Left ventricle myocardium superior (tissue), 1 donor: ENCODE results near the gene PAPOLB. TPM values are rescaled to one million over a fixed set of nuclear protein-coding genes. Genes with fewer than 3 reads are reported as not detected.

Source experiments
- ATAC-seq: fragments of 200-7000 bp; cut with Tn5 transposase; one replicate; pipeline ENCODE4 v1.9.1; 2020; ENCODE audit warnings: mild to moderate bottlenecking, moderate library complexity
- DNase-seq: peaks from one replicate; pipeline ENCODE4 v3.0.0-alpha.2; 2020
- intact Hi-C: fragments of 100-400 bp; cut with micrococcal nuclease; formaldehyde crosslinking; loops from one replicate; pipeline ENCODE4 v1.11.0; 2022
- total RNA-seq: library from RNA; stranded (reverse); fragmentation: NEBNext Ultra II Directional; extraction: Animal tissue kit (Norgen Biotek cat#: 25700); gene quantifications from one replicate; pipeline ENCODE4 v1.2.1, GENCODE V29; 2021
- donor health status: DM: no; HTN: yes; CAD: no; lungs with severe emphysema.

The PAPOLB gene
- total RNA-seq, 1 donor from 2014 or later = 0.05 TPM

- ATAC-seq (no peak), DNase-seq (no peak)
- intact Hi-C loops = no loop called here
Measured at GRCh38 chr7:4879396-4880081, 17.7 kb upstream of the PAPOLB start.

- no peak for ATAC-seq
- intact Hi-C loops = no loop called here
Measured at GRCh38 chr7:4878336-4879335, 16.8 kb upstream of the PAPOLB start.

GRCh38 chr7:4876586-4876985 is 14.8 kb upstream of the PAPOLB start:
- DNase-seq (no peak), ATAC-seq (no peak)
- intact Hi-C loops = no loop called here

More at GRCh38 chr7:4878336-4879335, 16.8 kb upstream of the PAPOLB start:
- no peak for DNase-seq

GRCh38 chr7:4875391-4875790 is 13.6 kb upstream of the PAPOLB start:
- intact Hi-C loops = no loop called here

GRCh38 chr7:4873071-4873944 is 11.5 kb upstream of the PAPOLB start:
- DNase-seq (no peak), ATAC-seq (no peak)
- intact Hi-C loops = no loop called here

More at GRCh38 chr7:4875391-4875790, 13.6 kb upstream of the PAPOLB start:
- ATAC-seq (no peak), DNase-seq (no peak)

GRCh38 chr7:4871930-4872675 is 10.3 kb upstream of the PAPOLB start:
- peak; percentile 35 for DNase-seq
- intact Hi-C loops = no loop called here
- ATAC-seq = peak; percentile 66

GRCh38 chr7:4871056-4871680 is 9.3 kb upstream of the PAPOLB start:
- DNase-seq (no peak), ATAC-seq (no peak)
- intact Hi-C loops = no loop called here

GRCh38 chr7:4868493-4868892 is 6.7 kb upstream of the PAPOLB start:
- DNase-seq (no peak), ATAC-seq (no peak)
- intact Hi-C loops = no loop called here

GRCh38 chr7:4866528-4867496 is 5.0 kb upstream of the PAPOLB start:
- no peak for DNase-seq

GRCh38 chr7:4862156-4862555 is 326 bp upstream of the PAPOLB start:
- ATAC-seq (no peak), DNase-seq (no peak)
- intact Hi-C loops = no loop called here

More at GRCh38 chr7:4866528-4867496, 5.0 kb upstream of the PAPOLB start:
- intact Hi-C loops = no loop called here
- ATAC-seq = no peak

- no peak for DNase-seq
- intact Hi-C loops = no loop called here
- ATAC-seq = no peak
Measured at GRCh38 chr7:4861227-4861626, 603 bp downstream of the PAPOLB start.

- no peak for ATAC-seq
- intact Hi-C loops = no loop called here
- DNase-seq = no peak
Measured at GRCh38 chr7:4857189-4857588, 4.6 kb downstream of the PAPOLB start.

- no peak for ATAC-seq
- intact Hi-C loops = no loop called here
- no peak for DNase-seq
Measured at GRCh38 chr7:4856336-4857057, 5.3 kb downstream of the PAPOLB start.

- DNase-seq = no peak
- no peak for ATAC-seq
- intact Hi-C loops = no loop called here
Measured at GRCh38 chr7:4854916-4855315, 6.9 kb downstream of the PAPOLB start.

GRCh38 chr7:4851459-4852422 is 10.1 kb downstream of the PAPOLB start:
- ATAC-seq = no peak
- DNase-seq = no peak
- intact Hi-C loops = no loop called here
